ENCODE measurements around the gene F11R. TPM values are rescaled to one million over a fixed set of nuclear protein-coding genes. Genes with fewer than 3 reads are reported as not detected.

Gene F11R
- 86.3 and 97.0 TPM in 2 replicates for total RNA-seq
- polyA plus RNA-seq = 124 and 137 TPM in 2 replicates
- 91.7 and 92.4 TPM in 2 replicates for polyA plus RNA-seq (2011; cell fraction: cytosol; rRNA removed)
- 79.3 and 83.6 TPM in 2 replicates for polyA plus RNA-seq (2011; cell fraction: nucleus; rRNA removed)
- polyA plus RNA-seq (2012) = 57.1 and 63.3 TPM in 2 replicates
- polyA minus RNA-seq = 297 and 401 TPM in 2 replicates
- 12.7 TPM for polyA minus RNA-seq (2011; cell fraction: cytosol; rRNA and poly(A)+ RNA removed)
- 45.2 and 62.6 TPM in 2 replicates for polyA minus RNA-seq (2011; cell fraction: nucleus; rRNA and poly(A)+ RNA removed)
- percentile 89 among the genes with signal in this experiment for Bru-seq, nascent RNA
- percentile 99 among the genes with signal in this experiment for BruChase-seq, experiment 1, labeled RNA remaining after a 6-hour chase
- percentile 98 among the genes with signal in this experiment for BruChase-seq, experiment 2, labeled RNA remaining after a 2-hour chase
- long read RNA-seq, partial matches to known transcripts = 0 of 82 reads
- long read RNA-seq, other reads (novel, unspliced or antisense) = 82 of 82 reads

GRCh38 chr1:161020509-161021164 is at the start of gene F11R:
Gene F11R (minus strand): TSS chr1:161021152. CDS start chr1:161021073, 79 bp downstream.
- H3K27ac ChIP-seq (ENCODE audit: insufficient read depth, low read depth, low read length) = peak within 1 kb of the TSS; percentile 81
- peak; percentile 66 for DNase-seq (ENCODE audit: low read depth, low spot score)
- no peak for FAIRE-seq
- H3K36me3 ChIP-seq (ENCODE audit: control insufficient read depth in 2 of 2, extremely low read depth in 1 of 2, insufficient read depth in 2 of 2, low read length in 2 of 2) = no peaks in the 10 kb centered on the region
- no TSS peak for BruUV-seq (replicated peaks)
- H3K9me1 ChIP-seq (replicated peaks; ENCODE audit: control insufficient read depth, extremely low read depth, insufficient read depth, low read length) = no peaks in the 10 kb centered on the region
- ChIA-PET POLR2A (interaction anchor here (0.6 to 2.5 kb wide), 4 partner anchors 23 to 138 kb away, joined by 4 to 19 read pairs (median 6); partner anchors contain the start of gene USF1), CTCF (interaction anchor here (0.8 to 5.6 kb wide), 11 partner anchors 10 to 133 kb away, joined by 3 to 100 read pairs (median 4); partner anchors contain the start of genes KLHDC9, UFC1 and USF1)
- peaks cover 24% of the 10 kb centered on the region for H3K79me2 ChIP-seq (ENCODE audit: control insufficient read depth, insufficient read depth, low read length)
- H2AFZ ChIP-seq (ENCODE audit: low read depth, low read length) = peak within 1 kb of the TSS; percentile 93
- H3K4me3 ChIP-seq (replicated peaks in 1 of 3; ENCODE audit: insufficient read depth in 1 of 3, low read depth in 1 of 3, low read length in 3 of 3) = peak within 1 kb of the TSS; percentile 70 to 87 (median 77)
- intact Hi-C loops (cut with micrococcal nuclease) (loop anchor here (1.0 to 10.0 kb wide), 5 partner anchors 7 to 364 kb away; partner anchors contain the start of gene USF1), dilution Hi-C loops (cut with MboI; ENCODE audit: extremely low pct_ligation_motif_present, low sequenced_read_pairs) (no loop called here)
- H3K9ac ChIP-seq (replicated peaks; ENCODE audit: extremely low read depth, insufficient read depth, low read length) = peak within 1 kb of the TSS; percentile 88
- H3K4me2 ChIP-seq (ENCODE audit: insufficient read depth, low read length) = peak within 1 kb of the TSS; percentile 69
- H4K20me1 ChIP-seq (replicated peaks; ENCODE audit: control insufficient read depth, extremely low read depth, insufficient read depth, low read length) = no peaks in the 10 kb centered on the region
- peak; percentile 62 for TF ChIP-seq POLR2A (IDR thresholded peaks at IDR 0.05; ENCODE audit: low read depth, low read length)
- TF ChIP-seq FOS (IDR thresholded peaks at IDR 0.05; ENCODE audit: borderline replicate concordance, insufficient read depth, low read length) = no peak
- peak; percentile 6 to 49 for TF ChIP-seq CTCF (IDR thresholded peaks at IDR 0.05; ENCODE audit: extremely low read depth in 1 of 2, insufficient read depth in 1 of 2, low read depth in 1 of 2, low read length in 2 of 2)
- H3K9me3 ChIP-seq (replicated peaks; ENCODE audit: control insufficient read depth, insufficient read depth, low read length) = no peaks in the 10 kb centered on the region
- H3K27me3 ChIP-seq (ENCODE audit: control insufficient read depth in 2 of 2, insufficient read depth in 2 of 2, low read length in 2 of 2) = no peaks in the 10 kb centered on the region
- peaks cover 39% of the 10 kb centered on the region for H3K4me1 ChIP-seq (ENCODE audit: control insufficient read depth, extremely low read depth, insufficient read depth, low read length)
